Measurements from ENCODE around the gene ACSM2A. TPM values are rescaled to one million over a fixed set of nuclear protein-coding genes. Genes with fewer than 3 reads are reported as not detected.
A peak's percentile ranks its signal among the peaks of the same experiment; 100 is the strongest.

Gene ACSM2A
- total and polyA plus RNA-seq, 9 of the 15 experiments (the other 6 are each of a cell fraction or from before 2014, with no cell fraction given) = 0.09 TPM; not detected in 8

GRCh38 chr16:20515688-20516090 lies 64.4 kb downstream of the ACSM2A start:
- Histone ChIP-seq H3K27ac (ENCODE audit: extremely low read depth, low read depth, low read length) (no peak overlapping the region), H3K79me2 (ENCODE audit: control insufficient read depth, insufficient read depth, low read length) (no peaks in the 10 kb centered on the region), H2AFZ (ENCODE audit: low read depth, low read length) (no peak overlapping the region), H3K4me1 (replicated peaks in 1 of 2; ENCODE audit: control insufficient read depth in 2 of 2, insufficient read depth in 2 of 2, low read length in 2 of 2) (no peaks in the 10 kb centered on the region), H3K36me3 (ENCODE audit: control insufficient read depth, insufficient read depth, low read length) (no peaks in the 10 kb centered on the region), H4K20me1 (replicated peaks; ENCODE audit: control insufficient read depth, insufficient read depth, low read length) (no peaks in the 10 kb centered on the region), H3K27me3 (ENCODE audit: control insufficient read depth in 2 of 2, insufficient read depth in 2 of 2, low read length in 2 of 2) (no peaks in the 10 kb centered on the region), H3K9ac (ENCODE audit: insufficient read depth in 1 of 2, low read depth in 2 of 2, low read length in 2 of 2) (no peak overlapping the region), H3K9me3 (replicated peaks; ENCODE audit: control insufficient read depth, insufficient read depth, low read depth, low read length) (no peaks in the 10 kb centered on the region), H3K9me1 (ENCODE audit: control insufficient read depth, insufficient read depth, low read length) (no peaks in the 10 kb centered on the region), H3K4me3 (no peak overlapping the region), H3K4me2 (ENCODE audit: insufficient read depth, low read length) (no peak overlapping the region)
- no peak for ATAC-seq
- no peak for DNase-seq (ENCODE audit: extremely low read depth in 1 of 4, low spot score in 3 of 4)
- BruUV-seq (replicated peaks) = no TSS peak
- CTCF ChIA-PET (ENCODE audit: low intra/inter-chr PET ratio) = no interaction called here
- in situ Hi-C loops (cut with MboI) (no loop called here), intact Hi-C loops (cut with micrococcal nuclease) (no loop called here)
- POLR2A ChIA-PET = no interaction called here
- FAIRE-seq = no peak
- TF ChIP-seq PML (IDR thresholded peaks at IDR 0.05; ENCODE audit: low read length) (no peak), HBP1 (CRISPR knock-in tag; IDR thresholded peaks at IDR 0.05) (no peak), CHD2 (IDR thresholded peaks at IDR 0.05; ENCODE audit: low read depth, low read length) (no peak), CBX1 (IDR thresholded peaks at IDR 0.05; ENCODE audit: low read depth) (no peak), ESRRB (CRISPR knock-in tag; IDR thresholded peaks at IDR 0.05; ENCODE audit: borderline replicate concordance) (no peak), TFAP4 (CRISPR knock-in tag; IDR thresholded peaks at IDR 0.05; ENCODE audit: borderline replicate concordance) (no peak), E2F1 (CRISPR knock-in tag; IDR thresholded peaks at IDR 0.05) (no peak), MAFG (tag; conservative IDR thresholded peaks at IDR 0.05) (peak; percentile 83), E2F4 (CRISPR knock-in tag; IDR thresholded peaks at IDR 0.05; ENCODE audit: low read depth) (no peak), ZEB2 (IDR thresholded peaks at IDR 0.05) (no peak), SREBF1 (IDR thresholded peaks at IDR 0.05; ENCODE audit: borderline replicate concordance, low read depth, low read length) (no peak), PYGO2 (tag; IDR thresholded peaks at IDR 0.05) (no peak), ZFP91 (CRISPR knock-in tag; IDR thresholded peaks at IDR 0.05) (no peak), ELF1 (tag; IDR thresholded peaks at IDR 0.05) (no peak)

Data from K562 (cell line).